GM10266 (cell line): ENCODE measurements around the gene PRKAR2B.

Experiments
- DNase-seq: peaks from one replicate; pipeline ENCODE4 v3.0.0; 2012; ENCODE audit errors: extremely low spot score
- TF ChIP-seq, protein P1 (sequence below): IDR thresholded peaks from 2 replicates; pipeline ENCODE4 v1.5.1; 2012; ENCODE audit warnings: mild to moderate bottlenecking, low read depth; ENCODE audit not compliant: control insufficient read depth, insufficient read depth; ENCODE audit errors: missing control alignments

Gene PRKAR2B

DNA sequence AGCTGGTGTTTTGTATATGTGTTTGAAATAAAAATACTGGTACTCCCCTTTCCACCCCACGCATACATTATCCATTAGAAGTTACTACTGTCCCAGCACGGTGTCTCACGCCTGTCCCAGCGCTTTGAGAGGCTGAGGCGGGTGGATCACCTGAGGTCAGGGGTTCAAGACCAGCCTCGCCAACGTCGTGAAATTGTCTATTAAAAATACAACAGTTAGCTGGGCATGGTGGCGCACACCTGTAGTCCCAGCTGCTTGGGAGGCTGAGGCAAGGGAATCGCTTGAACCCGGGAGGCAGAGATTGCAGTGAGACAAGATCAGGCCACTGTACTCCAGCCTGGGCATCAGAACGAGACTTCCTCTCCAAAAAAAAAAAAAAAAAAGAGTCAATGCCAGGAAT is 127.0 kb downstream of the PRKAR2B start:
- DNase-seq: no peak
- TF ChIP-seq, protein P1, sequence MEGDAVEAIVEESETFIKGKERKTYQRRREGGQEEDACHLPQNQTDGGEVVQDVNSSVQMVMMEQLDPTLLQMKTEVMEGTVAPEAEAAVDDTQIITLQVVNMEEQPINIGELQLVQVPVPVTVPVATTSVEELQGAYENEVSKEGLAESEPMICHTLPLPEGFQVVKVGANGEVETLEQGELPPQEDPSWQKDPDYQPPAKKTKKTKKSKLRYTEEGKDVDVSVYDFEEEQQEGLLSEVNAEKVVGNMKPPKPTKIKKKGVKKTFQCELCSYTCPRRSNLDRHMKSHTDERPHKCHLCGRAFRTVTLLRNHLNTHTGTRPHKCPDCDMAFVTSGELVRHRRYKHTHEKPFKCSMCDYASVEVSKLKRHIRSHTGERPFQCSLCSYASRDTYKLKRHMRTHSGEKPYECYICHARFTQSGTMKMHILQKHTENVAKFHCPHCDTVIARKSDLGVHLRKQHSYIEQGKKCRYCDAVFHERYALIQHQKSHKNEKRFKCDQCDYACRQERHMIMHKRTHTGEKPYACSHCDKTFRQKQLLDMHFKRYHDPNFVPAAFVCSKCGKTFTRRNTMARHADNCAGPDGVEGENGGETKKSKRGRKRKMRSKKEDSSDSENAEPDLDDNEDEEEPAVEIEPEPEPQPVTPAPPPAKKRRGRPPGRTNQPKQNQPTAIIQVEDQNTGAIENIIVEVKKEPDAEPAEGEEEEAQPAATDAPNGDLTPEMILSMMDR: no peak

DNA sequence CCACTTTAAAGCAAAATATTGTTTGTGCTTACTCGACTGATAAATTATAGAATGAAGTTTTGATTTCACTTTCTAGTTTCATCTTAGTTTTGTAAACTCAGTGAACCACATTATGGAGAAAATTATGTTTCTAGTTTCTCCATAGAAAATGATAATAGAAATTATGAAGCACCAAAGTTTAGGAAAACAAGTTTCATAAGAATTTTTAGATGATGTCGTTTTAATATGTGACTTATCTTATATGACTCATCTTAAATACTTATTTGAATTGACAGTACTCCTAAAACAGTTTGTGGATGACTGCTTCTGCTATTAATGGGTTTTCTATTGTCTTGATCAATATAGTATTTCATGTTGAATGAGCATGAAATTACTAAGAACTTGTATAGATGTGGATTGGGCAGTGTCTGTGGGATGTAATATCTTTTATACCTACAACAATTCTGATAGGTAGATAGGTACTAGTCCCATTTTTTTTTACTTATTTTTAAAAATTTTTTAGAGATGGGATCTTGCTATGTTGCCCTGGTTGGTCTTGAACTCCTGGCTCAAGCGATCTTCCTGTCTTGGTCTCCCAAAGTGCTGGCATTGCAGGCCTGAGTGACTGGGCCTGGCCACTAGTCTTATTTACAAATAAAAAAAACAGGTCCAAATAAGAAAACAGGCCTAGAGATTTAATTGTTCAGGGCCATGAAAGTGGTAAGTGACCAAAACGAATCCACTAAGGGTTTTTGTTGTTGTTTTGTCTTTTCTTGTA is 127.9 kb downstream of the PRKAR2B start:
- TF ChIP-seq, protein P1: no peak
- no peak for DNase-seq

DNA sequence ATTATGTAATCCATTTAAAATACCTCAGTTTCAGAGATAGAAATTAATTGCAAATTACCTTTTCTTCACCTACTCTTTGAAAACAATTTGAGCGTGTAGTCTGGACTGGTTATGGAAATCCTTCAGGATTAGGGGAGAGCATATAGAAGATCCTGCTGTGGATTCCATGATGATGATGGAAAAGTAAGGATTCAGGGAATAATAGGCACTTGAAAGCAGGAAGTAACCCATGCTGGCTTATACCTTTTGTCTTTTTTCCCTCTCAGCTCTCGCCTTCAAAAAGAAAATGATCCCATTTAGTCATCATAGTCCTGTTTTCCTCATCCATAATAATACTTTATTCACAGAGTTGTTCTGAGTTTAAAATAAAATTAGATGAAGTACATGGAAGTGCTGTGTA is 128.7 kb downstream of the PRKAR2B start:
- TF ChIP-seq, protein P1: no peak
- no peak for DNase-seq

DNA sequence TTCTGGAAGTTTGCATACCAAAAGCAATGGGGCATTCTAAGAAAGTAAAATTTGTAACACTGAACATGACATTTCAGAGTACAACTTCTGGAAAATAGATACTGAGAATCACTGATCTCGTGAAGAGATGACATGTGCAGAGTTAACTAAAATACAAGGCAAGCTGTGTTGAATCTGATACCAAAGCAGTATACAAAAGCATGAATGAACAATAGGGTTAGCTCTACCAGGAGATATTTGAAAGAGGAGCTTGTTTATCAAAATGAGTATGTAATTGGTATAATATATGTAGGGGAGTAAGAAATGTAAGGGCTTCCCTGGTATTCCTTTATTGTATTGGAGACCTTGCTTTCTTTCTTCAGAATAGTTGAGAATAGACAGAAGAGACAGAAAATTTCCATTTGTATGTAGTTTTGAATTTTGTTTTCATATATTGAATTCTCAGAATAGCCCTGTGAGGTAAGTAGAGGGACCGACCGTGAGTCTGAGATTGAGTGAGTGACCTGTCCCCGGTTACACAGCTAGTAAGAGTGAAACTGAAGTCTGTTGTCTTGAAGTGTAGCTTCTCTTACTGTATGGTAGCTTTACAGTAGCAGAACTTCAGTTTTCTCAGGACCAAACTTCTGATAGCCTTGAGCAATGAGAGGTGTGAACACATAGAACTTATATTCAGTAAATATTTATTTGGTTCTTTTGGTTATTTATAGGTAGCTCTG is 129.3 kb downstream of the PRKAR2B start:
- TF ChIP-seq, protein P1: no peak
- DNase-seq: peak; percentile 32

DNA sequence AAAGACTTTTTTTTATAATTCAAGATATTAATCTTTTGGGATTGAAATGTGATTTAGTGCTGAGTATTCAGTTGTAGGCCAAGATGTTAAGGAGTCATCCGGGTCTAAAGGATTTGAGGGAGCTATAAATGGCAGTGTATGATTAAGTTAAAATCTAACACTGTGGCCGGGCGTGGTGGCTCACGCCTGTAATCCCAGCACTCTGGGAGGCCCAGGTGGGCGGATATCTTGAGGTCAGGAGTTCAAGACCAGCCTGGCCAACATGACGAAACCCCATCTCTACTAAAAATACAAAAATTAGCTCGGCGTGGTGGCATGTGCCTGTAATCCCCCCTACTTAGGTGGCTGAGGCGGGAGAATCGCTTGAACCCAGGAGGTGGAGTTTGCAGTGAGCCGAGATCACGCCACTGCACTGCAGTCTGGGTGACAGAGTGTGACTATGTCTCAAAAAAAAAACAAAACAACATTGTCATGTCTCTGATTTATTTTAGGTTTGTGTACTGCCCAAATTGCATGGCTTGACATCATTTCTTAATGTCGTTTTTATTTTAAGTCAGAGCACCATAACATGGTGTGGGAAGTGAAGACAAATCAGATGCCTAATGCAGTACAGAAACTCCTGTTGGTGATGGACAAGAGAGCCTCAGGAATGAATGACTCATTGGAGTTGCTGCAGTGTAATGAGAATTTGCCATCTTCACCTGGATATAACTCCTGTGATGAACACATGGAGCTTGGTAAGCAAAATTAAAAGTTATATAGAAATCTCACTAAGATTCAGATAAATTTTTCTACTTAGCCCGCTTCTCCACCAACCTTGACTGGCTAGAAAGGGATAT is 135.0 kb downstream of the PRKAR2B start:
- TF ChIP-seq, protein P1: no peak
- no peak for DNase-seq

DNA sequence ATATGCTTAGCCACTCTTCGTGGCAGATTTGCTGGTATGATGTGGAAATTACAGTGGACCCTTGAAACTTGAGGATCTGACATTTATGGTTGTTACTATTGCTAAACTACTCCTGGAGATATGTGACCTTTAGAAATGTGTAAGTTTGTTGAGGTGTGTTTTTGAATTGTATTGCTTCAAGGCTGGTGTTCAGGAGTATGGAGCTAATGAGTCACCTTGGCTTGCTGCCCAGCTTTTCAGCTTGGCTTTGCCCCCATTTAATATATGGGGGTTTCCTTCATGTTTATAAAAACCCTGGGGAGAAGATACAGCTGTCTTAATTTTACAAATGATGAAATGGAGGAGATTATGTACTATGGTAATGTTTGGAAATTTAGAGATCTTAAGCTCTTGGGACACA is 135.9 kb downstream of the PRKAR2B start:
- DNase-seq: no peak
- TF ChIP-seq, protein P1: no peak
